HCT116 (cell line): ENCODE data around the gene TMEM184A. TPM values are rescaled to one million over a fixed set of nuclear protein-coding genes. Genes with fewer than 3 reads are reported as not detected.

Experiments used
- ATAC-seq: fragments of 200-7000 bp; cut with Tn5 transposase; 2 replicates; pipeline ENCODE4 v1.9.1; 2020; ENCODE audit warnings: mild to moderate bottlenecking, moderate library complexity
- BruUV-seq: library from RNA; stranded (reverse); fragments of 400-500 nt; replicated peaks from 2 replicates; lab custom pipeline; 2021; lab: Mats Ljungman, UMichigan
- CTCF ChIA-PET: fragments of 300-600 bp; sonication (Branson Sonifier 250); formaldehyde crosslinking; loops from one replicate; lab custom pipeline; 2021; ENCODE audit warnings: antibody characterized with exemption; lab: Charles Lee
- POLR2A ChIA-PET: fragments of 300-600, 350-600 bp; sonication (Branson Sonifier 250); formaldehyde crosslinking; loops from one replicate; lab custom pipeline; 2021; ENCODE audit warnings: antibody characterized with exemption; lab: Charles Lee
- RAD21 ChIA-PET, 2 experiments: fragments of 300-600 bp; sonication (Branson Sonifier 250); formaldehyde crosslinking; loops; one replicate each; lab custom pipeline; 2023; ENCODE audit warnings: low total read pairs in 2 of 2; ENCODE audit not compliant: uncharacterized antibody in 2 of 2, unreplicated experiment in 2 of 2, low non-redundant PET in 1 of 2; lab: Charles Lee
- DNase-seq: peaks from one replicate; pipeline ENCODE4 v3.0.0-alpha.2; 2010; ENCODE audit warnings: low read depth, low spot score
- H2AFZ ChIP-seq: fragments of 200-600 bp; shearing (Covaris generic), sonication (generic); 2 replicates; pipeline ENCODE4 v1.6.1; 2017; ENCODE audit warnings: low read depth, mixed run types, mixed read lengths, antibody characterized with exemption, low read length; ENCODE audit not compliant: poor library complexity, severe bottlenecking
- H3K27ac ChIP-seq: 2 replicates; pipeline ENCODE4 v1.5.1; 2012; ENCODE audit warnings: low read depth, low read length
- H3K27me3 ChIP-seq: fragments of 200-600 bp; sonication (generic); 2 replicates; pipeline ENCODE4 v1.6.1; 2016; ENCODE audit warnings: mixed run types, low read length, mixed read lengths; ENCODE audit not compliant: insufficient read depth
- H3K36me3 ChIP-seq, 2 experiments: fragments of 200-500 bp in 1 of 2; fragments of 200-600 bp in 1 of 2; sonication (Bioruptor generic) in 1 of 2; sonication (generic) in 1 of 2; 2 replicates each; pipeline versions ENCODE4 v1.5.1 to v1.6.1; 2014 to 2016; ENCODE audit warnings: low read length in 2 of 2, inconsistent platforms in 1 of 2, mixed read lengths in 1 of 2, mixed run types in 1 of 2; ENCODE audit not compliant: insufficient read depth in 2 of 2, control insufficient read depth in 1 of 2
- H3K4me1 ChIP-seq, 2 experiments: fragments of 200-600 bp in 1 of 2; sonication (generic) in 1 of 2; 2 replicates each; pipeline versions ENCODE4 v1.5.1 to v1.6.1; 2012 to 2017; ENCODE audit warnings: low read length in 2 of 2, inconsistent platforms in 1 of 2, mild to moderate bottlenecking in 1 of 2, mixed read lengths in 1 of 2, mixed run types in 1 of 2, moderate library complexity in 1 of 2; ENCODE audit not compliant: insufficient read depth in 2 of 2, control insufficient read depth in 1 of 2
- H3K4me2 ChIP-seq: fragments of 200-600 bp; sonication (generic); 2 replicates; pipeline ENCODE4 v1.6.1; 2017; ENCODE audit warnings: mixed run types, low read length, mixed read lengths
- H3K4me3 ChIP-seq, 2 experiments: fragments of 200-600 bp in 1 of 2; sonication (generic) in 1 of 2; replicated peaks in 1 of 2; 2 replicates each; pipeline ENCODE4 v1.5.1; 2011 to 2016; ENCODE audit warnings: low read length in 2 of 2, control low read depth in 1 of 2, low read depth in 1 of 2, mild to moderate bottlenecking in 1 of 2, mixed read lengths in 1 of 2, mixed run types in 1 of 2
- H3K79me2 ChIP-seq: fragments of 200-600 bp; sonication (generic); 2 replicates; pipeline ENCODE4 v1.6.1; 2017; ENCODE audit warnings: mild to moderate bottlenecking, mixed run types, low read length, moderate library complexity, mixed read lengths; ENCODE audit not compliant: insufficient read depth
- H3K9ac ChIP-seq: fragments of 200-600 bp; sonication (generic); 2 replicates; pipeline ENCODE4 v1.6.1; 2016; ENCODE audit warnings: low read length, mixed read lengths
- H3K9me2 ChIP-seq: fragments of 200-600 bp; sonication (generic), shearing (Covaris generic); 2 replicates; pipeline ENCODE4 v1.6.1; 2017; ENCODE audit warnings: mixed run types, mild to moderate bottlenecking, moderate library complexity; ENCODE audit not compliant: insufficient read depth
- H3K9me3 ChIP-seq, 2 experiments: fragments of 200-500 bp in 1 of 2; fragments of 200-600 bp in 1 of 2; sonication (Bioruptor generic) in 1 of 2; sonication (generic) in 1 of 2; 2 replicates each; pipeline ENCODE4 v1.6.1; 2014 to 2017; ENCODE audit warnings: low read length in 2 of 2, mixed read lengths in 2 of 2, inconsistent platforms in 1 of 2, low read depth in 1 of 2, mild to moderate bottlenecking in 1 of 2, mixed run types in 1 of 2, moderate library complexity in 1 of 2; ENCODE audit not compliant: control insufficient read depth in 1 of 2, insufficient read depth in 1 of 2
- H4K20me1 ChIP-seq: fragments of 200-600 bp; sonication (generic), shearing (Covaris generic); 2 replicates; pipeline ENCODE4 v1.6.1; 2017; ENCODE audit warnings: mixed run types, mild to moderate bottlenecking, moderate library complexity; ENCODE audit not compliant: insufficient read depth
- CEBPB ChIP-seq: IDR thresholded peaks from 2 replicates; pipeline ENCODE4 v1.6.1; 2012; ENCODE audit warnings: low read depth
- ELF1 ChIP-seq: IDR thresholded peaks from 2 replicates; pipeline ENCODE4 v1.6.1; 2012; ENCODE audit warnings: low read depth, borderline replicate concordance
- EZH2 ChIP-seq: fragments of 200-600 bp; sonication (generic); IDR thresholded peaks from 2 replicates; pipeline ENCODE4 v1.6.1; 2017; ENCODE audit warnings: antibody characterized with exemption, mixed run types
- EZH2phosphoT487 ChIP-seq: fragments of 200-600 bp; IDR thresholded peaks from 2 replicates; pipeline ENCODE4 v1.6.1; 2018; ENCODE audit warnings: antibody characterized with exemption, borderline replicate concordance
- RAD21 ChIP-seq: IDR thresholded peaks from 2 replicates; pipeline ENCODE4 v1.6.1; 2012; ENCODE audit warnings: low read depth, mild to moderate bottlenecking
- SP1 ChIP-seq: IDR thresholded peaks from 2 replicates; pipeline ENCODE4 v1.6.1; 2012; ENCODE audit warnings: low read depth
- YY1 ChIP-seq: IDR thresholded peaks from 2 replicates; pipeline ENCODE4 v1.6.1; 2011; ENCODE audit warnings: low read length, low read depth, moderate library complexity, mild to moderate bottlenecking; ENCODE audit not compliant: insufficient replicate concordance; ENCODE audit errors: extremely low read depth
- ZNF274 ChIP-seq: fragments of 200-500 bp; sonication (Bioruptor generic); IDR thresholded peaks from 2 replicates; pipeline ENCODE4 v1.6.1; 2014; ENCODE audit warnings: mild to moderate bottlenecking, low read depth, low read length, inconsistent platforms
- intact Hi-C: fragments of 100-400 bp; cut with micrococcal nuclease; formaldehyde crosslinking; loops from 2 replicates; pipeline ENCODE4 v1.10.0; 2022
- total RNA-seq: library from RNA; stranded (reverse); gene quantifications from one replicate; pipeline ENCODE4 v1.2.1, GENCODE V29; 2021; ENCODE audit not compliant: unreplicated experiment
- TF ChIP-seq, protein P1 (sequence below): IDR thresholded peaks from 2 replicates; pipeline ENCODE4 v1.6.1; 2011; ENCODE audit warnings: mild to moderate bottlenecking, low read length, moderate library complexity; ENCODE audit not compliant: insufficient replicate concordance; ENCODE audit errors: extremely low read depth
- TF ChIP-seq, protein P2 (sequence below): IDR thresholded peaks from 2 replicates; pipeline ENCODE4 v1.6.1; 2012; ENCODE audit warnings: low read depth
- TF ChIP-seq, protein P3 (sequence below): IDR thresholded peaks from 2 replicates; pipeline ENCODE4 v1.6.1; 2012

TMEM184A gene
- total RNA-seq, 1 experiment from 2014 or later = 34.8 TPM

DNA sequence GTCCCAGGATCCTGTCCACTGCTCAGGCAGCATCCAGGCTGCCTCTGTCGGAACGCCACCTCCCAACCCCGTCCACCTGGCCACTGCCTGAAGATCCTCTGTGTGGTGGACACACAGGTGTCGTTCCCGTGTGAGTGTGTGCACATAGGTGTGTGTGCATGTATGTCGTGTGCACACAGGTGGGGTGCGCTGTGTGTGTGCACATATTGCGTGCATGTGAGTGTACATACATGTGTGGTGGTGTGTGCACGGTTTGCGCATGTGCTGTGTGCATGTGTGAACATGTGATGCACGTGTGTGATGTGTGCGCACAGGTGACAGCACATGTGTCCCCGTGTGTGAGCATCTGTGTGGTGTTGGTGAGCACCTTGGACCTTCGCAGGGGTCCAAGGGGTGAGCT, 7.1 kb downstream of the TMEM184A start:
- no TSS peak for BruUV-seq
- DNase-seq (no peak), ATAC-seq (no peak)
- TF ChIP-seq CEBPB (no peak), SP1 (no peak), EZH2phosphoT487 (no peak), ELF1 (no peak), RAD21 (no peak), EZH2 (no peak), ZNF274 (no peak), YY1 (no peak)
- TF ChIP-seq, protein P1, sequence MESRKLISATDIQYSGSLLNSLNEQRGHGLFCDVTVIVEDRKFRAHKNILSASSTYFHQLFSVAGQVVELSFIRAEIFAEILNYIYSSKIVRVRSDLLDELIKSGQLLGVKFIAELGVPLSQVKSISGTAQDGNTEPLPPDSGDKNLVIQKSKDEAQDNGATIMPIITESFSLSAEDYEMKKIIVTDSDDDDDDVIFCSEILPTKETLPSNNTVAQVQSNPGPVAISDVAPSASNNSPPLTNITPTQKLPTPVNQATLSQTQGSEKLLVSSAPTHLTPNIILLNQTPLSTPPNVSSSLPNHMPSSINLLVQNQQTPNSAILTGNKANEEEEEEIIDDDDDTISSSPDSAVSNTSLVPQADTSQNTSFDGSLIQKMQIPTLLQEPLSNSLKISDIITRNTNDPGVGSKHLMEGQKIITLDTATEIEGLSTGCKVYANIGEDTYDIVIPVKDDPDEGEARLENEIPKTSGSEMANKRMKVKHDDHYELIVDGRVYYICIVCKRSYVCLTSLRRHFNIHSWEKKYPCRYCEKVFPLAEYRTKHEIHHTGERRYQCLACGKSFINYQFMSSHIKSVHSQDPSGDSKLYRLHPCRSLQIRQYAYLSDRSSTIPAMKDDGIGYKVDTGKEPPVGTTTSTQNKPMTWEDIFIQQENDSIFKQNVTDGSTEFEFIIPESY = no peak
- TF ChIP-seq, protein P2, sequence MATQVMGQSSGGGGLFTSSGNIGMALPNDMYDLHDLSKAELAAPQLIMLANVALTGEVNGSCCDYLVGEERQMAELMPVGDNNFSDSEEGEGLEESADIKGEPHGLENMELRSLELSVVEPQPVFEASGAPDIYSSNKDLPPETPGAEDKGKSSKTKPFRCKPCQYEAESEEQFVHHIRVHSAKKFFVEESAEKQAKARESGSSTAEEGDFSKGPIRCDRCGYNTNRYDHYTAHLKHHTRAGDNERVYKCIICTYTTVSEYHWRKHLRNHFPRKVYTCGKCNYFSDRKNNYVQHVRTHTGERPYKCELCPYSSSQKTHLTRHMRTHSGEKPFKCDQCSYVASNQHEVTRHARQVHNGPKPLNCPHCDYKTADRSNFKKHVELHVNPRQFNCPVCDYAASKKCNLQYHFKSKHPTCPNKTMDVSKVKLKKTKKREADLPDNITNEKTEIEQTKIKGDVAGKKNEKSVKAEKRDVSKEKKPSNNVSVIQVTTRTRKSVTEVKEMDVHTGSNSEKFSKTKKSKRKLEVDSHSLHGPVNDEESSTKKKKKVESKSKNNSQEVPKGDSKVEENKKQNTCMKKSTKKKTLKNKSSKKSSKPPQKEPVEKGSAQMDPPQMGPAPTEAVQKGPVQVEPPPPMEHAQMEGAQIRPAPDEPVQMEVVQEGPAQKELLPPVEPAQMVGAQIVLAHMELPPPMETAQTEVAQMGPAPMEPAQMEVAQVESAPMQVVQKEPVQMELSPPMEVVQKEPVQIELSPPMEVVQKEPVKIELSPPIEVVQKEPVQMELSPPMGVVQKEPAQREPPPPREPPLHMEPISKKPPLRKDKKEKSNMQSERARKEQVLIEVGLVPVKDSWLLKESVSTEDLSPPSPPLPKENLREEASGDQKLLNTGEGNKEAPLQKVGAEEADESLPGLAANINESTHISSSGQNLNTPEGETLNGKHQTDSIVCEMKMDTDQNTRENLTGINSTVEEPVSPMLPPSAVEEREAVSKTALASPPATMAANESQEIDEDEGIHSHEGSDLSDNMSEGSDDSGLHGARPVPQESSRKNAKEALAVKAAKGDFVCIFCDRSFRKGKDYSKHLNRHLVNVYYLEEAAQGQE = no peak
- TF ChIP-seq, protein P3, sequence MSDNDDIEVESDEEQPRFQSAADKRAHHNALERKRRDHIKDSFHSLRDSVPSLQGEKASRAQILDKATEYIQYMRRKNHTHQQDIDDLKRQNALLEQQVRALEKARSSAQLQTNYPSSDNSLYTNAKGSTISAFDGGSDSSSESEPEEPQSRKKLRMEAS = no peak
- Histone ChIP-seq H3K4me2 (no peak overlapping the region), H3K79me2 (no peaks in the 10 kb centered on the region), H3K9ac (no peak overlapping the region), H3K27me3 (no peaks in the 10 kb centered on the region), H3K9me3 (no peaks in the 10 kb centered on the region), H3K4me3 (no peak overlapping the region), H3K4me1 (no peaks in the 10 kb centered on the region), H2AFZ (no peak overlapping the region), H3K27ac (no peak overlapping the region), H4K20me1 (no peaks in the 10 kb centered on the region), H3K36me3 (no peaks in the 10 kb centered on the region), H3K9me2 (no peaks in the 10 kb centered on the region)
- CTCF ChIA-PET = no interaction called here
- POLR2A ChIA-PET = no interaction called here
- intact Hi-C loops = no loop called here
- RAD21 ChIA-PET = no interaction called here
